ENCODE results near the gene ARAP1.

ARAP1 gene

DNA sequence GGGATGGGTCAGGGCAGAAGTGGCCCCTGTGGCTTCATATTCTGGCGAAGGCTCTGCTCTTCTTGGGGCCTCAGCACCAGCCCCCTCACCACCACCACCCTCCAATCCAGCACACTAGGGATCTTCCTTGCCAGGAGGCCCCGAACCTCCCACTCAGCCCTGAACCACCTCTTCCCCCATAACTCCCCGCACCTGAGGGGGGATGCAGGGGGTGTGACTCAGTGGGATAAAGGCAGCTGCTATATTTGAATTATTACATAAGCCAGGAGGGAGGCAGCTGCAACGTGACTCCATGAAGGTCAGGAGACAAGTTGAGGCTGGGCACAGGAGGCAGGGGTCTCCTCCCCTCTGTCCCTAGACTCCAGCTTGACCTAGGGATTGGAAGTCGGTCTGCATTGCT is 72.3 kb downstream of the ARAP1 start:
- Histone ChIP-seq H3K4me1 (ENCODE audit: low read depth, poor library complexity, severe bottlenecking) (no peaks in the 10 kb centered on the region), H3K4me3 (IDR thresholded peaks at IDR 0.05; ENCODE audit: insufficient read depth, low read depth, low read length) (no peak overlapping the region), H3K36me3 (ENCODE audit: insufficient read depth) (no peaks in the 10 kb centered on the region), H3K27ac (no peak overlapping the region), H3K27me3 (ENCODE audit: insufficient read depth, low read depth) (peaks cover 50% of the 10 kb centered on the region), H3K4me2 (no peak overlapping the region), H3K9ac (no peak overlapping the region), H4K20me1 (ENCODE audit: insufficient read depth) (no peaks in the 10 kb centered on the region; the same call in 1 of the 2 replicates), H2AFZ (ENCODE audit: low read depth) (no peak overlapping the region), H3K79me2 (ENCODE audit: insufficient read depth, low read depth) (no peaks in the 10 kb centered on the region)
- TF ChIP-seq, protein P1, sequence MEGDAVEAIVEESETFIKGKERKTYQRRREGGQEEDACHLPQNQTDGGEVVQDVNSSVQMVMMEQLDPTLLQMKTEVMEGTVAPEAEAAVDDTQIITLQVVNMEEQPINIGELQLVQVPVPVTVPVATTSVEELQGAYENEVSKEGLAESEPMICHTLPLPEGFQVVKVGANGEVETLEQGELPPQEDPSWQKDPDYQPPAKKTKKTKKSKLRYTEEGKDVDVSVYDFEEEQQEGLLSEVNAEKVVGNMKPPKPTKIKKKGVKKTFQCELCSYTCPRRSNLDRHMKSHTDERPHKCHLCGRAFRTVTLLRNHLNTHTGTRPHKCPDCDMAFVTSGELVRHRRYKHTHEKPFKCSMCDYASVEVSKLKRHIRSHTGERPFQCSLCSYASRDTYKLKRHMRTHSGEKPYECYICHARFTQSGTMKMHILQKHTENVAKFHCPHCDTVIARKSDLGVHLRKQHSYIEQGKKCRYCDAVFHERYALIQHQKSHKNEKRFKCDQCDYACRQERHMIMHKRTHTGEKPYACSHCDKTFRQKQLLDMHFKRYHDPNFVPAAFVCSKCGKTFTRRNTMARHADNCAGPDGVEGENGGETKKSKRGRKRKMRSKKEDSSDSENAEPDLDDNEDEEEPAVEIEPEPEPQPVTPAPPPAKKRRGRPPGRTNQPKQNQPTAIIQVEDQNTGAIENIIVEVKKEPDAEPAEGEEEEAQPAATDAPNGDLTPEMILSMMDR (conservative IDR thresholded peaks at IDR 0.05; ENCODE audit: low read depth, low read length) = no peak

DNA sequence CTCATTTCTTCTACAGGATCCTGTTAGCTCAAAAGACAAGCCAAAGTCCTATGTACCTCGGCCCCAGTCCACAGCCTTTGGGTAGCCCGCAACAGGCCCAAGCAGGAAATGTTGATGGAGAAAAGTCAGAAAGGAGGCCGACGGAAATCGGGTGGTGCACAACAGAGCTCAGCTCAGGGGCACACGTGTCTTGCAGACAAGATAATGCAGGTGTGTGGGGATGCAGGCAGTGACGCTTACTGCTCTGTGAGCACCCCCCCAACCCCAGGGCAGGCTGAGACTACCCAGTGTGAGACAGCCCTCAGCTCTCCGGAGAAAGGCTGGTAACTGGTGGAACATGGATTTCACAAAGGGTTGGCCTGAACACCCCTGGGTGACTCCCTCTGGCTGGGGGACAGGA is 73.7 kb downstream of the ARAP1 start:
- no peak overlapping the region for H3K4me2 ChIP-seq
- no peaks in the 10 kb centered on the region for H3K4me1 ChIP-seq (ENCODE audit: low read depth, poor library complexity, severe bottlenecking)
- TF ChIP-seq, protein P1 (conservative IDR thresholded peaks at IDR 0.05; ENCODE audit: low read depth, low read length) = no peak
- H3K9ac ChIP-seq = no peak overlapping the region
- no peak overlapping the region for H2AFZ ChIP-seq (ENCODE audit: low read depth)
- no peaks in the 10 kb centered on the region for H3K36me3 ChIP-seq (ENCODE audit: insufficient read depth)
- H3K79me2 ChIP-seq (ENCODE audit: insufficient read depth, low read depth) = no peaks in the 10 kb centered on the region
- H3K27ac ChIP-seq = no peak overlapping the region
- peaks cover 63% of the 10 kb centered on the region for H3K27me3 ChIP-seq (ENCODE audit: insufficient read depth, low read depth)
- no peaks in the 10 kb centered on the region; the same call in 1 of the 2 replicates for H4K20me1 ChIP-seq (ENCODE audit: insufficient read depth)
- H3K4me3 ChIP-seq (IDR thresholded peaks at IDR 0.05; ENCODE audit: insufficient read depth, low read depth, low read length) = no peak overlapping the region

GRCh38 chr11:72676861-72677341 is 75.3 kb downstream of the ARAP1 start:
- no peaks in the 10 kb centered on the region for H3K36me3 ChIP-seq (ENCODE audit: insufficient read depth)
- TF ChIP-seq, protein P1 (conservative IDR thresholded peaks at IDR 0.05; ENCODE audit: low read depth, low read length) = no peak
- no peak overlapping the region for H3K27ac ChIP-seq
- H2AFZ ChIP-seq (ENCODE audit: low read depth) = no peak overlapping the region
- no peak overlapping the region for H3K4me3 ChIP-seq (IDR thresholded peaks at IDR 0.05; ENCODE audit: insufficient read depth, low read depth, low read length)
- no peaks in the 10 kb centered on the region; the same call in 1 of the 2 replicates for H4K20me1 ChIP-seq (ENCODE audit: insufficient read depth)
- peaks cover 78% of the 10 kb centered on the region for H3K27me3 ChIP-seq (ENCODE audit: insufficient read depth, low read depth)
- no peak overlapping the region for H3K4me2 ChIP-seq
- H3K4me1 ChIP-seq (ENCODE audit: low read depth, poor library complexity, severe bottlenecking) = no peaks in the 10 kb centered on the region
- H3K9ac ChIP-seq = no peak overlapping the region
- no peaks in the 10 kb centered on the region for H3K79me2 ChIP-seq (ENCODE audit: insufficient read depth, low read depth)

DNA sequence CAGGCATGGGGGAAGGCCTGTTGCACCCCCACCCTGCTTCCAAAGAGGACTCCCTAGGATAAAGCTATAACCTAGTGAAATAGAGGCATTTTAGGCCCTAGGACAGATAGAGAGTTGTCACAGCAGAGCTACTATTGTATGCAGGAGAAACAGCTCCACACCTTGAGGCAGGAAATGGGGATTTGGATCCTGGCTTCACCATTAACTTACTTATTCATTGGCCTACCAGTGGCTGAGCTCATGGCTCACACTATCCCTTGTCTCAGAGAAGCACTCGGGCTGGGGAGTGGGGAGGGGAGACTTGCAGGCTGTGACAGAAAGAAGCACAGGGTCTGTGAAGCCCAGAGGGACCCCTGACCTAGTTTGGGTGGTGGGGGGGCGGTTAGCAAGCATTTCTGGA is 77.0 kb downstream of the ARAP1 start:
- no peaks in the 10 kb centered on the region for H3K36me3 ChIP-seq (ENCODE audit: insufficient read depth)
- no peak overlapping the region for H3K4me3 ChIP-seq (IDR thresholded peaks at IDR 0.05; ENCODE audit: insufficient read depth, low read depth, low read length)
- H3K27me3 ChIP-seq (ENCODE audit: insufficient read depth, low read depth) = peaks cover 91% of the 10 kb centered on the region
- H3K4me2 ChIP-seq = no peak overlapping the region
- no peak overlapping the region for H2AFZ ChIP-seq (ENCODE audit: low read depth)
- TF ChIP-seq, protein P1 (conservative IDR thresholded peaks at IDR 0.05; ENCODE audit: low read depth, low read length) = no peak
- H4K20me1 ChIP-seq (ENCODE audit: insufficient read depth) = no peaks in the 10 kb centered on the region; the same call in 1 of the 2 replicates
- no peak overlapping the region for H3K9ac ChIP-seq
- no peaks in the 10 kb centered on the region for H3K4me1 ChIP-seq (ENCODE audit: low read depth, poor library complexity, severe bottlenecking)
- no peak overlapping the region for H3K27ac ChIP-seq
- H3K79me2 ChIP-seq (ENCODE audit: insufficient read depth, low read depth) = no peaks in the 10 kb centered on the region

Measured in KMS-11 (cell line).